Stimulated activated CD4-positive, alpha-beta T cell treated with anti-CD3 and anti-CD28 coated beads, Interleukin-15, amount 100 ng/mL, for 24 hours (primary cell): ENCODE results near the gene MTOR.
"Not testable (repeated sequence)": the region's sequence is repeated elsewhere in the genome, so short reads cannot be mapped to it uniquely, and the experiment has no call there.

Experiments
- DNase-seq: peaks from one replicate; pipeline ENCODE4 v3.0.0-alpha.2; 2020

The MTOR gene

DNA sequence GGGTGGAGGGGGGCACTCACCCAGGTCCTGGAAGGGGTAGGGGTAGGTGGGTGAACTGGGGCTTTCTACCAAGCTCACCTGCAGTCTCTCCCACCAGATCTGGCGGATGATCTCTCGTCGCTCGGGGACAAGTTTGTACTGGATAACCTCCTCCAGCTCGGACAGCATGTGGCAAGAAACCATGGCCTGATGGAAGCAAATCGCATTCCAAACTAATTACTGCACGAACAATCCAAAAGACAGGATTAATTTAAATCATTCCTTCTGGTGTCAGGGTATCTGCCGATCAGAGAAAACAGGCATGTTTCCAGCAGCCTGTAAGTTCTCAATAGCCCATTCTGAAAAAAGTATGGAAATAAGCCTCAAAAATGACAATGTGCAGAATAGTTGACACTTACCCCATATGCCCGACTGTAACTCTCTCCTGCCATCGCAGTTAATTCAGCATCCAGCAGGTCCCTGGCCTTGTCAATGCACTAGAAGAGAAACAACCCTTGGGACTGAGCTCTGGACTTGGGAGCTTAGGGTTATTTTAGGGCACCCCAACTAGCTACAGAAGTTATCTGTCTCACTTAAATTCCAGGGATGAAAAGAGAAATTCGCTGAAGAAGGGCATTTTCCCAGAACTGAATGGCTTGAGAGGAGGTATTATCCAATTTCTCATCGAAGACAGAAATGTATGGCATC lies 117.6 kb downstream of the MTOR start:
- no peak for DNase-seq

DNA sequence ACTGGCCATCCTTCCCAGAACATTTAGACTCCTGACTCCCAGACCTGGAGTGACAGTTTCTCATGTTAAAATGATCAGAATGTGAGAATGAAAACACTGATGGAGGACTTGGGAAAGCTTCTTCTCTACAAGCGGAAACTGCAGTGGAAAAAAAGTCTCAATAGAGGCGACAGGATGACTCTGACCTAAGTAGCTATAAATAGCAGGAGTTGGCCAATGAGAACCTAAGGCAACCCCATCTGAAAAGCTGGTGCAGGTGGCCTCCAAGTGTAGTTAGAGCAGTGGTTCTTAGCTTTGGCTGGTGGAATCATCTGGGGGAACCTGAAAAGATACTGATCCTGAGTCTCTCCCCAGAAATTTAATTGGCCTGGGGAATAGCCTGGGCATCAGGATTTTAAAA lies 118.4 kb downstream of the MTOR start:
- DNase-seq: peak; percentile 16

DNA sequence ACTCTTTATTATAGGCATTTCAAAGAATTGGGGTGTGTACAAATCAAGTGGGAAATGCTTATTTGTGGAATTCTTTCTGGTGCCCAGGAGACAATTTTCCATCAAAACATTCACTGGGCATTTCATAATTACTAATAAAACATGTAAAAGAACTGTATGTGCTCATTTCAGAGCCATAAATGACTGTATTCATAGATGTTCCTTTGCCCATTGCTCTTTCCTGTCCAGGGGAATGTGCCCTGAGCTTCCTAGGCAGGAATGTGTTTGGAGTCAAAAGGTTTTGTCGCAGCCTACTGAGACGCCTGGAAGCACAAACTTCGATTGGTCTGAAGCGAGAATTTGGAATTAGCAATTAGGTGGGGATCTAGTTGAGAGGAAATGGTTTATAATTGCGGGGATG lies 119.0 kb downstream of the MTOR start:
- DNase-seq: no peak

DNA sequence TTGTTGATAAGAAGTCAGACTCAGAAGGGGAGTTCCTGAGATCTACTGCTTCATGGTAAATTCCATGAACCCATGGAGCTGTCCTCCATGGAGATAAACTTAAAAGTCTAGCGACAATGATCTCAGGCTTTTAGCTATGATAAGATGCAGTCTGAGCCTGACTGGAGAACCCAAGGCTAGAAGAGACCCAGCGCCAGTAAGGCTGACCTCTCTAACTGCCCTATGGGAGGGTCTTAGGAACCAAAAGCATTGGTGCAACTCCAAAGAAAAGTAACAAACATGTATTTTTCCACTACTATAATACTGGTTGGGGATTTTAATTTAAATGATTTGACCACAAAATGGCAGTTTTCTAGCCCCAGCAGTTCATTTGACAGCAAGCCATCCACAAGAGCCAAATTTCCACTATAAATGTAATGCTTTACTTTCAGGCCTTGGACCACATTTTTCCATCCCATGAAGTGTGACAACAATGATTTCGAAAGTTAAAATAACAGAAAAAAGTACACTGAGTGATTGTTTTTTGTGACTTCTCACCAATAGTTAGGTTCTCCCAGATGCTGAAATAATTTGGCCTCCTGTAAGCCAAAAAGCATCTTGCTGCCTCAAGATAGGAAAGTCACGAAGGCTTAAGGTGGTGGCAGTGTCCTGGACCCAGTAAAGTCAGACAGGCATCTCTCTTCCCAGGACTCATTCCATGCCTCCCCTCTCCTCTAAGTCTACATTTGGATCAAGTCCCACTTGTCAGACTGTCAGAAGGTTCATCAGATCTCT lies 119.5 kb downstream of the MTOR start:
- DNase-seq: no peak

DNA sequence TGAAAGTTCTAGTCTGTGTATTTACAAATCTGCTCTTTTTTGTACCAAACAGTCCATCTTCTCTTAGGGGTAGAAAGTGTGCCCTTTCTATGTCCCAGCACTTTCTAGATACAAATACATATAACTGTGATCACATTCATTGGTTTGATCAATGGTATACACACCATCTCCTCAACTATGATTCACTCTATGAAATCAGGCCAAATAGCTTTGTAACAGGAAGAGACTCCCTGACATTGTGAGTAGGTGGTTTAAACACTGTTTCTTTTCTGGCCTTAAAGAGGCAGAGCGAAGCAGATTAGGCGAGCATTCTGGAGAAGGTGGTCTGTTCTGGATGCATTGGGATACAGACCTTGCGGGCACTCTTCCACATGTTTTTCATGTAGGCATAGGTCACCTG lies 123.4 kb downstream of the MTOR start:
- DNase-seq: no peak

DNA sequence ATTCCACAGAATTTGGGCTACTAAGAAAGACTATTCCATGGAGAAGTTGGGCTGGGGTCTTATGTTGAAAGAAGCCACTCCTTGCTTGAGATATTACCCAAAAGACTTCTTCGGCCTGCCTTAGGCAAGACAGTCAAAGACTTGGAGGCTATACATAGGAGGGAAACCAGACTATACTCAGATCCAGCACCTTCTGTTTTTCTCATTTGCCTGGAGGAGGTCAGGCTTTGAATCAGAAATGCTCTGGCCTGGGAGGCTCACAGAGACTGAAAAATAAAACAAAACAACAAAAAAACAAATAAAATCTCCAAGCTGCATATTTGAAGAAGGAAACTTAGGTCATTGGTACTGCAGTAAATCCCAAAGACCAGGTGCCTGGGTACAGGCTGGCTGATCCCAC lies 124.3 kb downstream of the MTOR start:
- no peak for DNase-seq

DNA sequence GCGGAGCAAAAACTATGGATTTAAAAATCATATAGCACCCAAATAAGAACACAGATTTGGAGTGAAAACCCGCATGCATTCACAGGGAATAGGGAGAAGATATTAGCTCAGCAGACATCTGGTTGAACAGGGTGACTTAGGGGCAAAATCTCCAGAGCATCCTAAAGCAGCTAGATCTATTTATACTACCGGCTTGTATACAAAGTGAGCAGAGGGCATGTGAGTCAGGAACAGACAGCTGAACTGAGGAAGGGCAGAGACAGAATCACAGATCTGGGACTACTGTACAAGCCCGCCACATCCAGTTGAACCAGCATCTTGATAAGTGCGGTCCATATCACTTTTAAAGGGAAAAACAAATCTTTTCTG lies 127.5 kb downstream of the MTOR start:
- DNase-seq: no peak

DNA sequence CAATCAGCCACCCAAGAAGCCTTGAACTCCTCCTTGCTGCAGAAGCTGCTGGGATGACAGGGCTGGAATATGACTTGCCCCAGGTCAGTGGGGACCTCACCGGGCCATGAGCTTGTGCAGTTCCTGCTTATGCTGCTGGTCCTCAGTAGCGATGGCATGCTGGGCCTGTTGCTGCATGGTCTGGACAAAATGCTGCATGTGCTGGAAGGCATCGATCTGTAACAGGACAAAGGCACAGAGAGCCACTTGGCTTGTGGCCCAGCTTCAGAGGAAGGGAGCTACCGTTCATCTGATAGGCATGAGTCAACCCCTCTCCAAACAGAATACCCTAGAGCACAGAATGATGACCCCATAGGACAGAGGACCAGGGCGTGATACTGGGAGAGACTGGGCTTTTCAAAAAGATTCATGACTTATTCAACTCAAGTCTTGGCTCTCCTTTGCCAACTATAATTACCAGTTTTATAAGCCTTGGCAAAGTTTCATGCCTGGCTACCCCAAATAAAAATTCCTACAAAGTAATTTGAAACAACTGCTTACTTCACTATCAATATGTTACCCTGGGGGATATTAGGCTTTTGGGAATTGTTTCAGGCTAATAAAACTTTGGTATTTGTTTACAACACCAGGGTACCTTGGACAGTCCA lies 128.0 kb downstream of the MTOR start:
- no peak for DNase-seq

DNA sequence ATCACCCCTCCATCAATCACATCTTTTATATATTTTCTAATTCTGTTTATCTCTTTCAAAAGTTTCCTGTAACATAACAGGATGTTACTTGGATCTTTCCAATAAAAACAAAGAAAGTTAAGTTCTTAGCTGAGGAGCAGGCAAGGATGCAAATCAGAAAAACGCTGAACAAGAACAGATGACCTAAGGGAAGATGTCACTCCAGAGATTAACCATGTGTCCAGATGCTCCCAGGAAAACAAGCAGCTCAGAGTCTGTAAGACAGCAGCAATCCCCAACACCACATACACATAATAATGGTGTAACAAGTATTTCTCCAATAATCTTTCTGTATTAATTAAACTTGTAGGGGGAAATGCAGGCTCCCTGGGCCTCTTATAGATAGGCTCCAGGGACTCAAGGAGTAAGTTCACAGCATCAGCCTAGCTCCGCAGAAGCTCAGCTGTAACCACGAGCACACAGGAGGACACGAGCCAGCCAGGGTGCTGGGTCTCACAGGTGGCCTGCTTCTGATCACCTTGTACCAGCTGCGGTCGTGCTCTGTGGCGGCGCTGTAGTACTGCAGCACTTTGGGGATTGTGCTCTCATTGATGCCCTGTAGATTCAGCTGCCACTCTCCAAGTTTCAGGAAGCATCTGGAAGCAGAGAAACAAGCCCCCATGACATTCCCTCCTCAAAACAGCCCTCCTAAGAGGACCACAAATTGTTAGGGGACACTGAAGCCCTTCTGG lies 129.6 kb downstream of the MTOR start:
- DNase-seq: no peak

DNA sequence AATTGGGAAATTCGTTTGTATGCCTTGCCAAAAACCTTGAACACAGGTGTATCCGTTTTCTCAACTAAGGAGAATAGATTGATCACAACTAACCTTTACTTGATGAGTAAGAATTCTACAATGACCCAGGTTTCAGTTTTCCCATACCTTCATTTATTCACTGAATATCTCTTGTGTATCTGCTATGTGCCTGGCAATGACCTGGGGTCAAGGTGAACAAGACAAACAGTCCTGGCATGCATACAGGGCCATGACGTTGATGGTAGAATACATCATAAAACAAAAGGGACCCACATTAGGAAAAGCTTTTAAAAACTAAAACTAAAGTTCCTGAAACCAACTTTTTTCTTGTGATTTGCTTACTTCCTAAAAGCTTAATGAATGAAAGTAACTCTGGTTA lies 130.5 kb downstream of the MTOR start:
- DNase-seq: no peak

DNA sequence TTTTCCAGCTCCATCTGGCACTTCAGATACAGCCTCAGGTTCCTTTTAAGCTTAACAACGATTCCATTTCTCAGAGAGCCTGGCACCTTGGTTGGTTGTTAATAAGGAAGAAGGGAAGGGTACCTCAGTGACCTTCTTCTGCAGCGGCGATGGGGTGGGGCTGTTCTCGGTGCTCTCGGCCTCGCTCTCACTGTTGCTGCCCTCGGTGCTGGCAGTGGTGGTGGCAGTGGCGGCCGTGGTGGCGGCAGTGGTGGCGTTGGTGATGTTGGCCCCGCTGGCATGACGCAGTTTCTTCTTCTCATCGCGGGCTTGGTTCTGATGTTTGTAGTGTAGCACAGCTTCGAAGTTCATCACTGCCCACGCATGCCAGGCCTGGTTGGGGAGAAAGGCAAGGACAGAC lies 131.9 kb downstream of the MTOR start:
- no peak for DNase-seq

DNA sequence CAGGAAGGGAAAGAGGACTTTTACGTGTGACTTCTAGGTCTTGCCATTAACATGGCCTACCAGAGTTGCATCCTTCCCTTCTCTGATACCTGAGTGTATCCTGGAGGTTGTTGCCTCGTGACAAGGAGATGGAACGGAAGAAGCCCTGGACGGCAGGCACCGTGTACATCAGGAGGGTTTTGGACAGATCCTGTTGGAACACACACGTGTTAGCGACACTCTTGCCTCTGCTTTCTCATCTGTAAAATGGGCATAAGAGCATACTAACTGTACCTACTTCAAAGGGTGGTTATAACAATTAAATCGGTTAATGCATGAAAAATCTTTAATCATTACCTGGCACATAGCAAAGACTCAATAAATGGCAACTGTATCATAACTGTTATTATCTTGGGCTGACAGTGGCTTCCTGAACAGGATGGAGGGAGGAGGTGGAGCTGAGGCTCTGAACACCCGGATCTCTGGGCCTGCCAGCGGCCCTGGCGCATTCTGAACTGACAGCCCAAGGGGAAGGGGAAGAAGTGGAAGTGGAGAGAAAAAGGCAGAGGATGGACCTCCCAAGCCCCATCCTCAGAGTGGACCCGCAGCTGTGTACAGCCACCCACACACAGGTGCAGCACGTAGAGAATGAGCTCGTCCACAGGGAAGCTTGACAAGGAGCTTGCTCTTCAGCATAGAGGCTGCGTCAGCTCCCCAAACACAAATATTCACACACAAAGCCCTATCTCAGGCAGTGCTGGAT lies 132.5 kb downstream of the MTOR start:
- DNase-seq: no peak

DNA sequence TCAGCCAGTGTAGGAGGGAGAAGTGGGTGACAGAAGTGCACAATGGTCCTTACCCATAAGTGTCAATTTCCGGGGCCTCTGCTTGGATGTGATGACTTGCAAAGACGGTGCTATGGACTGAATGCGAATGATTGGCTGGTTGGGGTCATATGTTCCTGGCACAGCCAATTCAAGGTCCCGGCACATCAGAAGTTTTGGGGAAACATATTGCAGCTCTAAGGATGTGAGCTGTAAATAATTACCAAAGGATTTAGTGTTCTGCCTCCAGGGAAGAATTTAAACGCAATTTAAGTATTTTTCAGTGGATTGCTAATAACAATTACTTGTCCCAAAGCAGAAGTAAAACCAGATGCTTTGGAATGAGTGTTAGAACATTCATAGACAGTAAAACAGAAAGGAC lies 135.8 kb downstream of the MTOR start:
- no peak for DNase-seq

DNA sequence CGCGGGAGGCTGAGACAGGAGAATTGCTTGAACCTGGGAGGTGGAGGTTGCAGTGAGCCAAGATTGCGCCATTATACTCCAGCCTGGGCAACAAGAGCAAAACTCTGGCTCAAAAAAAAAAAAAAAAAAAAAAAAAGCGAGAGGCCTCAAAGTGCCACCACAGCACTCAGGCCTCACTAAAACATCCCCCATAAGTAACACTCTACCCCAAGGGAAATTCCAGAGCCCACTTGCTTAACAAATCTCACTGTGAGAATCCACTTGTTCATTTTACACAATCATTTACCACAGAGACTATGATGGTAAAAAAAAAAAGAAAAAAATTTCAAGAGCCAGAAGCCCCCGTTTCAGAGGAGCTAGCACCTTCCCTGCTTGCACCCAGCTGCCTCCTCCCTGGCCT lies 136.4 kb downstream of the MTOR start:
- DNase-seq: no peak

DNA sequence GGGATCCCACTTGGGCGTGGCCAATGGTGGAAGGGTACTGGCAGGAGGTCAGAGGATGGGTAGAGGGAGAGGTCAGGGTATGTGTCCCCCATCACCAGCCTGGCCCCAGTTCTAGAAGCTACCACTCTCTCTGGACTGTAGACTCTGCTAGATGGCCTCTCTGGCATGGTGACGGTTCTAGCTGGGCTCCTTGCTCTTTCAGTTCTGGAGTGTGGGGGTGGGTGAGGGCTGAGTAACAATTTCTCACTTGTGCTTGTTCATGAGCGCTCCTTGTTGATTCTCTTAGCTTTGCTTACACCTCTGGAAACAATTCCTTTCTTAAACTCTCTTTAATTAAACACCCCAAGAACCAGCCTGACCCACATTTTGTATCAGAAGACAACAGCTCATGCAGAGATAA lies 137.4 kb downstream of the MTOR start:
- DNase-seq: no peak

DNA sequence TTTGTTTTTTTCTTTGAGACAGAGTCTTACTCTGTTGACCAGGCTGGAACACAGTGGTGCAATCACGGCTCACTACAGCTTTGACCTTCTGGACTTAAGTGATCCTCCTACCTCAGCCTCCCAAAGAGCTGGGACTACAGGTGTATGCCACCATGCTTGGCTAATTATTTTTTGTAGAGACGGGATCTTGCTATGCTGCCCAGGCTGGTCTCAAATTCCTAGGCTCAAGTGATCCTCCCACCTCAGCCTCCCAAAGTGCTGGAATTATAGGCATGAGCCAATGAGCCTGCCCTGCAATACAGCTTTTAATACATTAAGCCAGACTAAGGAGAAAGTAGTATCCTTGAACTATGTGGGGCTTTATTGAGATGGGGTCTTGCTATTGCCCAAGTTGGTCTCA lies 146.0 kb downstream of the MTOR start:
- DNase-seq: no peak

DNA sequence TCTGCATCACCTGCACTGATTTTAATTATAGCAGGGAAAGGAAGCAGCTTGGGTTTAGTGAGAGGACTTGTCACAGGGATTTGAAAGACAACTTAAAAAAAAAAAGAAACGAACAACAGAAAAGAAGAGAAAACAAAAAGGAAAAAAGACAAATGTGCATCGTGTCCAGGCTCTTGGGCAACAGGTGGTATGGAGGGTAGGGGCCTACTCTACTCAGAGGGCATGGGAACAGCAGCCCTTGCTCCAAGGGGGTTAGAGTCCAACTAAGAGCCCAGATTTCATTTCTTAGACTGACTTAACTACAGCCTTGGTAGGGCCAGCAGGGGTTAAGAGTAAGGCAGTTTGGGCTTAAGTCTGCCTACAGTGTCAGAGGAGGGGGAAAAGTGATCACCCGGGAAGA lies 147.4 kb downstream of the MTOR start:
- DNase-seq: no peak

DNA sequence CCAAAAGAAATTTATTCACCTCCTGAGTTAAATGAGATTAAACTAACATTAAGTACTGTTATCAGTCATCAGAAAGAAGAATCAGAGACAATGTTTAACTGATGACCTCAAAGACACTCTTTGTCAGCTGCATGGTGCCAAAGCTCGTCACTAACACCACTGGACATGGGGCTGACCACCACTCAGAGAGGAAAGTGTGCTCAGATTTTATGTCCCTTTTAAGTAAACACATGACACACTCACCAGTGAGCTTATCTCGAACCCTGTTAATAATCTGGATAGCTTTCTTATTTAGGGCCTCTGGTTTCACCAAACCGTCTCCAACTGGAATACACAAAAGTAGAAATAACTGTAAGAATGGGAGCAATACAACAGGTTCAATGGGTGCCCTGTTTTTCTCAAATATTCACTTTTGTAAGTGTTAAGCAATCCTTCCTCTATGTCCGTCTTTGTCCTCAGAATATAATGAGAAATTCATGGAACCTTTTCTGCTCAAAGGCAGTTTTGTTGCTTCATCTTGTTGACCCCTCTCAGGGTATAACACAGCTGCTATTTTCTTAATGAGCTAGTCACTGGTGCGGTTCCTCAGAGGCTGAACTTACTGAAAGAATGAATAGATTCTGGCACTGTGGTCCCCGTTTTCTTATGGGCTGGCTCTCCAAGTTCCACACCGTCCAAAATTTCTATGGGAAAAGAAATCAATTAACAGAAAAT lies 153.1 kb downstream of the MTOR start:
- DNase-seq: no peak

DNA sequence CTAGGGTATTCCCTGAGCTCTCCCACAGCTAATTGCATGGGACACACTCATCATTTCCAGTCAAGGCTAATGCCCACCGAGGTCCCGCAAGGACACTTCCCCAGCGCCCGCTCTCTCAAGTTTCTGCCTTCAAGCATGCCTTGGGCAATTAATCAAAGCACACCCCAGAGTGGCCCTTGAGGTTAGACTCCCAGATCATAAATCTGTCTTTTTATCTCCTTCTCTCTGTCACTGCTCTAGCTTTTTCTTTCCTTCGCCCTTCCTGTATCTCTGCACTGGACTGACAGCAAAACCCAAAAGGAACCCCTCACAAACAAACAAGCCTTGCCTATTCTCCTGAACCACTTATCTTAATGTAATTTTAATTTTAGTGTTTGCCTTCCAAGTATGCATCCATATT lies 154.8 kb downstream of the MTOR start:
- no peak for DNase-seq

DNA sequence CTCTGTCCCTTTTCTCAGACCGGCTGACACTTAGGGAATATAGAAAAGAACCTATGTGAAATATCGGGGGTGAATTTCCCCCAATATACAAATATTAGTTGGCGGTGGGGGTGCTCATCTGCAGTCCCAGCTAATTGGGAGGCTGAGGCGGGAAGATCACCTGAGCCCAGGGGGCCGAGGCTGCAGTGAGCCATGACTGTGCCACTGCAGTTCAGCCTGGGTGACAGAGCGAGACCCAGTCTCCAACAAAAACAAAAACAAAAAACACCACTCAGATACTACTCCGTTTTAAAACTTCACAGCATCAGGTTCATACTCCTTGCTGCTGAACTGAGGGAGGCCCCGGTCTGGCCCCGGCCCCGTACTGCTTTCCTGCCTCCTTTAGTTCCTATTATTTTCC lies 156.8 kb downstream of the MTOR start:
- no peak for DNase-seq

DNA sequence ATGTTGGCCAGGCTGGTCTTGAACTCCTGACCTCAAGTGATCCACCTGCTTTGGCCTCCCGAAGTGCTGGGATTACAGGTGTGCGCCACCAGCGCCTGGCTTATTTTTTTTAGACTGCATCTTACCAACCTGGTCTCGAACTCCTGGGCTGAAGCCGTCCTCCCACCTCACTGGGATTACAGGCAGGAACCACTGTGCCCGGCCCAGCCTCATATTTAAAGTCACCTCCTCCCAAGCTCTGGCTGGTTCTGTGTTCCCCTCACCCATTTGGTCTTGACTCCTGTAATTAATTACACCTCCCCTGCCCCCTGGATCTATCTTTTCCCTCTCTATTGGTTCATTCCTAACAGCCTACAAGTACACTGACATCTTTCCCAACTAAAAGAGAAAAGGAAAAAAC lies 161.0 kb downstream of the MTOR start:
- DNase-seq: no peak

DNA sequence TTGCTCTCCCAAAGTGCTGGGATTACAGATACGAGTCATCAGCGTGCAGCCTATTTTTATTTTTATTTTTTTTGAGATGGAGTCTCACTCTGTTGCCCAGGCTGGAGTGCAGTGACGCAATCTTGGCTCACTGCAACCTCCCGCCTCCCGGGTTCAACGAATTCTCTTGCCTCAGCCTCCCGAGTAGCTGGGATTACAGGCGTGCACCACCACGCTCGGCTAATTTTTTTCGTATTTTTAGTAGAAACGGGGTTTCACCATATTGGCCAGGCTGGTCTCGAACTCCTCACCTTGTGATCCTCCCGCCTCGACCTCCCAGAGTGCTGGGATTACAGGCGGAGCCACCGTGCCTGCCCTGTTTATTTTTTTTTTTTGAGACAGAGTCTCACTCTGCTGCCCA lies 161.5 kb downstream of the MTOR start:
- DNase-seq: not testable (repeated sequence)
